Activated CD8-positive, alpha-beta memory T cell treated with anti-CD3 and anti-CD28 coated beads for 36 hours (primary cell): ENCODE data around the gene LYPD6B. TPM values are rescaled to one million over a fixed set of nuclear protein-coding genes. Genes with fewer than 3 reads are reported as not detected.

ENCODE experiments used
- CTCF ChIA-PET: fragments of 350-600 bp; sonication (Branson Sonifier 250); formaldehyde crosslinking; loops from one replicate; lab custom pipeline; 2021; ENCODE audit warnings: antibody characterized with exemption; lab: Charles Lee
- POLR2A ChIA-PET: fragments of 350-600 bp; sonication (Branson Sonifier 250); formaldehyde crosslinking; loops from one replicate; lab custom pipeline; 2021; ENCODE audit warnings: antibody characterized with exemption; lab: Charles Lee
- total RNA-seq, 2 experiments: library from RNA; stranded (reverse); gene quantifications; one replicate each; pipeline ENCODE4 v1.2.3, GENCODE V29; 2021

Gene LYPD6B
- total RNA-seq, 2 experiments from 2014 or later = not detected

GRCh38 chr2:149064856-149065630 is 26.5 kb downstream of the LYPD6B start:
- CTCF ChIA-PET = no interaction called here

GRCh38 chr2:149068225-149068995 is 29.9 kb downstream of the LYPD6B start:
- CTCF ChIA-PET = no interaction called here
- POLR2A ChIA-PET = no interaction called here

More at GRCh38 chr2:149064856-149065630, 26.5 kb downstream of the LYPD6B start:
- POLR2A ChIA-PET = no interaction called here

GRCh38 chr2:149068996-149069888 is 30.7 kb downstream of the LYPD6B start:
- POLR2A ChIA-PET = interaction anchor here (0.6 kb wide), 1 partner anchor 518 kb away, joined by 3 read pairs; no protein-coding TSS in a partner anchor
- CTCF ChIA-PET = no interaction called here

- ChIA-PET POLR2A (no interaction called here), CTCF (no interaction called here)
Measured at GRCh38 chr2:149070681-149071320, 32.3 kb downstream of the LYPD6B start.

GRCh38 chr2:149075105-149075504 is 36.6 kb downstream of the LYPD6B start:
- ChIA-PET CTCF (no interaction called here), POLR2A (no interaction called here)

GRCh38 chr2:149075853-149076252 is 37.4 kb downstream of the LYPD6B start:
- ChIA-PET POLR2A (no interaction called here), CTCF (no interaction called here)

GRCh38 chr2:149076863-149077412 is 38.4 kb downstream of the LYPD6B start:
- POLR2A ChIA-PET = no interaction called here
- CTCF ChIA-PET = no interaction called here

- ChIA-PET CTCF (no interaction called here), POLR2A (no interaction called here)
Measured at GRCh38 chr2:149077861-149078260, 39.4 kb downstream of the LYPD6B start.

- ChIA-PET CTCF (no interaction called here), POLR2A (no interaction called here)
Measured at GRCh38 chr2:149080099-149080498, 41.6 kb downstream of the LYPD6B start.

- ChIA-PET CTCF (no interaction called here), POLR2A (no interaction called here)
Measured at GRCh38 chr2:149080971-149081370, 42.5 kb downstream of the LYPD6B start.

- POLR2A ChIA-PET = no interaction called here
- CTCF ChIA-PET = no interaction called here
Measured at GRCh38 chr2:149082079-149082478, 43.6 kb downstream of the LYPD6B start.

- POLR2A ChIA-PET = no interaction called here
- CTCF ChIA-PET = no interaction called here
Measured at GRCh38 chr2:149082735-149083134, 44.2 kb downstream of the LYPD6B start.

GRCh38 chr2:149084924-149085795 is 46.7 kb downstream of the LYPD6B start:
- POLR2A ChIA-PET = no interaction called here
- CTCF ChIA-PET = no interaction called here

- ChIA-PET CTCF (interaction anchor here (0.7 kb wide), 1 partner anchor 1717 kb away, joined by 4 read pairs; no protein-coding TSS in a partner anchor), POLR2A (no interaction called here)
Measured at GRCh38 chr2:149087751-149088150, 49.3 kb downstream of the LYPD6B start.

- POLR2A ChIA-PET = no interaction called here
- CTCF ChIA-PET = no interaction called here
Measured at GRCh38 chr2:149089068-149089467, 50.6 kb downstream of the LYPD6B start.

- ChIA-PET CTCF (no interaction called here), POLR2A (interaction anchor here (0.5 kb wide), 1 partner anchor 1143 kb away, joined by 4 read pairs; no protein-coding TSS in a partner anchor)
Measured at GRCh38 chr2:149090706-149091105, 52.2 kb downstream of the LYPD6B start.

- CTCF ChIA-PET = no interaction called here
- POLR2A ChIA-PET = no interaction called here
Measured at GRCh38 chr2:149093579-149093978, 55.1 kb downstream of the LYPD6B start.
